Stomach (tissue), 9 donors: ENCODE measurements around the gene EVA1C. TPM values are rescaled to one million over a fixed set of nuclear protein-coding genes. Genes with fewer than 3 reads are reported as not detected.
"Not testable (repeated sequence)": the region's sequence is repeated elsewhere in the genome, so short reads cannot be mapped to it uniquely, and the experiment has no call there.

ENCODE experiments used
- DNase-seq, 2 donors: peaks; one replicate each; pipeline versions ENCODE4 v3.0.0 to v3.0.0-alpha.2; 2013 to 2019
- H3K27ac ChIP-seq, 5 donors: fragments of 200-600 bp in 4 of 5; sonication (generic) in 4 of 5; one replicate each; pipeline ENCODE4 v1.5.1; 2013 to 2019; ENCODE audit warnings: mild to moderate bottlenecking in 1 of 5, moderate library complexity in 1 of 5
- H3K27me3 ChIP-seq, 3 donors: fragments of 200-600 bp; sonication (generic); one replicate each; pipeline ENCODE4 v1.5.1; 2017 to 2019; ENCODE audit warnings: mixed run types in 1 of 3
- H3K36me3 ChIP-seq, 4 donors: fragments of 200-600 bp; sonication (generic); 1 replicate in 3 of 4; 2 replicates in 1 of 4; pipeline ENCODE4 v1.5.1; 2016 to 2019
- H3K4me1 ChIP-seq, 4 donors: fragments of 200-600 bp; sonication (generic); one replicate each; pipeline ENCODE4 v1.5.1; 2016 to 2019
- H3K4me3 ChIP-seq, 4 donors: fragments of 200-600 bp; sonication (generic) in 3 of 4; one replicate each; pipeline ENCODE4 v1.5.1; 2016 to 2019; ENCODE audit warnings: mild to moderate bottlenecking in 1 of 4
- H3K9me3 ChIP-seq, 4 donors: fragments of 200-600 bp; sonication (generic); one replicate each; pipeline ENCODE4 v1.5.1; 2016 to 2019
- CTCF ChIP-seq, 7 experiments: fragments of 450-650 bp in 4 of 7; fragments of 200-600 bp in 3 of 7; sonication (generic) in 3 of 7; IDR thresholded peaks; one replicate each; pipeline ENCODE4 v1.5.1; 2016 to 2019; ENCODE audit warnings: antibody characterized with exemption in 7 of 7, control low read depth in 2 of 7, mild to moderate bottlenecking in 1 of 7
- EP300 ChIP-seq: sonication (generic); formaldehyde crosslinking; IDR thresholded peaks from one replicate; pipeline ENCODE4 v1.6.1; 2017; ENCODE audit warnings: antibody characterized with exemption
- POLR2A ChIP-seq, 4 donors: fragments of 450-650 bp; IDR thresholded peaks; one replicate each; pipeline ENCODE4 v1.6.1; 2016; ENCODE audit warnings: antibody characterized with exemption in 4 of 4, control low read depth in 2 of 4, mild to moderate bottlenecking in 1 of 4, moderate library complexity in 1 of 4
- POLR2AphosphoS5 ChIP-seq, 3 donors: sonication (generic); formaldehyde crosslinking; IDR thresholded peaks; one replicate each; pipeline ENCODE4 v1.6.1; 2016; ENCODE audit warnings: antibody characterized with exemption in 3 of 3
- WGBS, 5 donors: extraction: QIAGEN DNeasy Blood & Tissue Kit in 3 of 5; methylation state at CpG; one replicate each; pipeline versions ENCODE4 v1.1.5 to v1.1.7; 2013 to 2018; 5-methylcytosine and 5-hydroxymethylcytosine counted together
- intact Hi-C: fragments of 100-400 bp; cut with DNase I; formaldehyde crosslinking; loops from one replicate; pipeline ENCODE4 v1.15.1; 2023; ENCODE audit warnings: low total_unique reads
- polyA plus RNA-seq, 3 donors: library from polyadenylated mRNA; stranded (reverse); fragments of 200-250 nt; gene quantifications; one replicate each; pipeline ENCODE4 v1.2.3, GENCODE V29; 2013
- total RNA-seq, 5 donors: library from RNA; depleted of rRNA; stranded (reverse); fragments of >200 nt; gene quantifications; one replicate each; pipeline versions ENCODE4 v1.1.0 to v1.2.3, GENCODE V29; 2014 to 2016
- donor health status: healthy with polysubstance abuse.
- donor health status: Bipolar disorder and iron deficiency.
- donor health status: healthy.

EVA1C gene
- total and polyA plus RNA-seq, 8 donors: 10.6 to 142 (median 42.9) TPM

GRCh38 chr21:32457360-32457840 is 44.9 kb downstream of the EVA1C start:
- TF ChIP-seq CTCF (IDR thresholded peaks at IDR 0.05) (no peak), POLR2A (IDR thresholded peaks at IDR 0.05) (no peak), POLR2AphosphoS5 (IDR thresholded peaks at IDR 0.05) (no peak), EP300 (no peak)
- intact Hi-C loops: no loop called here
- no peaks in the 10 kb centered on the region for H3K9me3 ChIP-seq
- peaks cover 15 to 35% (median 26%) of the 10 kb centered on the region in 4 donors for H3K4me1 ChIP-seq
- H3K36me3 ChIP-seq: peaks cover 22 to 68% (median 57%) of the 10 kb centered on the region in 4 donors
- 17 to 29% (median 21%) methylated on average over 7 to 9 of the region's 9 CpGs for WGBS, 5 donors
- H3K4me3 ChIP-seq: no peak overlapping the region
- peak overlapping the region; percentile 14 to 85 (median 54) for H3K27ac ChIP-seq
- peak; percentile 70 to 72 for DNase-seq
- no peaks in the 10 kb centered on the region for H3K27me3 ChIP-seq

DNA sequence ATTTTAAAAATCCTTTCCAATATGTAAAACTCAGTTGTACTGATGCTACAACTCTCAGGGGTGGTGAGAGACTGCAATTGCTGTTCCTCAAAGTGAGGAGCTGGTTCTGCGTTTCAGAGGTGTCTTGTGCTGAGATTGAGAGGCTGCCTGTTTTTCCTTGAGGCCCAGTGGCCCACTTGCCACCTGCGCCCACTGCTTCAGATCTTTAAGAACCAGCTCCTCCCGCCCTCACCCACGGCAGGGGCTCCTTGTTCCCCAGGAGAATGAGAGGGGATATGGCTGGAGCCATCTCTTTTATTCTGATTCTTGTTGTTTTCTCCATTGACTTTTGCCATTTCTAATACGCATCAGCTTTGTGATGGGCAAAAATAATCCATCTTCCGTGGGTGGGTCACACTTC is 45.5 kb downstream of the EVA1C start:
- intact Hi-C loops: no loop called here
- Histone ChIP-seq H3K36me3 (peaks cover 22 to 68% (median 60%) of the 10 kb centered on the region in 4 donors), H3K27ac (peak overlapping the region in 4 of 5 donors; percentile 49 to 85 (median 57)), H3K9me3 (peaks cover 0 to 3% (median 0%) of the 10 kb centered on the region in 4 donors), H3K4me3 (no peak overlapping the region), H3K4me1 (peaks cover 15 to 30% (median 26%) of the 10 kb centered on the region in 4 donors), H3K27me3 (no peaks in the 10 kb centered on the region)
- TF ChIP-seq CTCF (IDR thresholded peaks at IDR 0.05): no peak
- TF ChIP-seq POLR2AphosphoS5 (IDR thresholded peaks at IDR 0.05): no peak
- no peak for TF ChIP-seq POLR2A (IDR thresholded peaks at IDR 0.05)
- TF ChIP-seq EP300: no peak
- no peak for DNase-seq
- 82 to 94% (median 87%) methylated on average over 6 of the region's 6 CpGs for WGBS, 5 donors

DNA sequence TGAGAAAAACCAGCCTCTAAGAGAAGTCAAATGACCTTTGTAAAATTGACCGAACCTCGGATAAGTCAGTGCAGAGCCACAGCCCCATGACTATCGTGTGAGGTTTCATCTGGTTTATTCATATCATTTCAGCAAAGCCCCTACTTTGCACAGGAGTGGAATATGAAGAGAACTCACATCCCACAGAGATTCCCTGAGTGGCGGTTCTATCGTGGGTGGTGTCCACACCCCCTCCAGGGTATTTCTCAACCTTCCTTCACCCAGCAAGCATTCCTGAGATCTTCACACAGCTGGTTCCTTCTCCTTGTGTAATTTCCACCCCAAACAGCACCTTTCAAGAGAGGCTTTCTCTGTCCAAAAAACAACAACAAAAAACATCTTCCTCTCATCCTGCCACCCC is 47.5 kb downstream of the EVA1C start:
- Histone ChIP-seq H3K27ac (no peak overlapping the region), H3K4me1 (peaks cover 15 to 37% (median 28%) of the 10 kb centered on the region in 4 donors), H3K9me3 (peaks cover 0 to 3% (median 0%) of the 10 kb centered on the region in 4 donors), H3K27me3 (no peaks in the 10 kb centered on the region), H3K36me3 (peaks cover 25 to 69% (median 62%) of the 10 kb centered on the region in 4 donors), H3K4me3 (no peak overlapping the region)
- 78 to 93% (median 84%) methylated on average over 5 of the region's 5 CpGs for WGBS, 5 donors
- TF ChIP-seq POLR2AphosphoS5 (IDR thresholded peaks at IDR 0.05): no peak
- DNase-seq: no peak
- intact Hi-C loops: no loop called here

DNA sequence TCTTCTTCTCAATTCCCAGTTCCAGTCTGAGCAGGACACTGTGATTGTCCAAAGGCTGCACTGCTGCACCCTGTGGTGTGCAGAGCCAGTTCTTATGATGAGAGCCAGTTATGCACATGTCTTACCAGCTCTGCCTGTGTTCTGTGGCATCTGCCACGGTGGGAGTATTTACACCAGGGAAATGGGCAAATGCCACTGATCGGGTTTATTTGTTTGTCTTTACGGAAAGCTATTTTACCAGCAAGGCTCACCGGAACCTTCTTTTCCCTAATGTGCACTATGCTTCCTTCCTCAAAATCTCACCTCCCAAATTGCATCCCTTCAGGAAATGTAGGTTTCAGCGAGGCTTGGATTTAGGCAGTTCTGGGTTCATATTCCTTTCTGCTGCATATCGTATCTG is 49.0 kb downstream of the EVA1C start:
- Histone ChIP-seq H3K36me3 (peaks cover 25 to 71% (median 63%) of the 10 kb centered on the region in 4 donors), H3K4me3 (no peak overlapping the region), H3K4me1 (peaks cover 14 to 25% (median 19%) of the 10 kb centered on the region in 4 donors), H3K9me3 (peaks cover 0 to 3% (median 0%) of the 10 kb centered on the region in 4 donors), H3K27me3 (no peaks in the 10 kb centered on the region), H3K27ac (no peak overlapping the region)
- intact Hi-C loops: no loop called here
- no peak for TF ChIP-seq CTCF (IDR thresholded peaks at IDR 0.05)
- TF ChIP-seq POLR2AphosphoS5 (IDR thresholded peaks at IDR 0.05): no peak
- TF ChIP-seq EP300: no peak
- TF ChIP-seq POLR2A (IDR thresholded peaks at IDR 0.05): no peak
- no peak for DNase-seq
- 90 to 95% (median 92%) methylated on average over 6 of the region's 6 CpGs for WGBS, 5 donors

- H3K4me3 ChIP-seq, DNase-seq, H3K9me3 ChIP-seq, intact Hi-C loops, H3K27me3 ChIP-seq: not testable (repeated sequence)
- peak overlapping the region in 2 of 5 donors; percentile 41 to 70 for H3K27ac ChIP-seq
- 91 to 97% (median 93%) methylated on average over 3 of the region's 3 CpGs for WGBS, 5 donors
- peaks cover 4 to 15% (median 9%) of the 10 kb centered on the region in 4 donors for H3K4me1 ChIP-seq
- peaks cover 25 to 77% (median 69%) of the 10 kb centered on the region in 4 donors for H3K36me3 ChIP-seq
These were observed 50.1 kb downstream of the EVA1C start for GRCh38 chr21:32462564-32462963.
